OCI-LY3 (cell line): ENCODE measurements around the gene SHC4.
"Not testable (repeated sequence)": the region's sequence is repeated elsewhere in the genome, so short reads cannot be mapped to it uniquely, and the experiment has no call there.

Experiments
- H2AFZ ChIP-seq: fragments of 200-600, 300-600 bp; shearing (Covaris generic); 2 replicates; pipeline ENCODE4 v1.6.0; 2014; ENCODE audit warnings: antibody characterized with exemption, low read depth, low read length
- H3K27ac ChIP-seq: fragments of 200-600, 300-600 bp; sonication (generic); 2 replicates; pipeline ENCODE4 v1.5.1; 2014; ENCODE audit warnings: mild to moderate bottlenecking, low read length, moderate library complexity, mixed read lengths
- H3K27me3 ChIP-seq: fragments of 200-600, 300-600 bp; sonication (generic); 2 replicates; pipeline ENCODE4 v1.6.1; 2014; ENCODE audit warnings: low read depth, low read length, mixed read lengths
- H3K36me3 ChIP-seq: fragments of 200-600, 300-600 bp; sonication (generic); replicated peaks from 2 replicates; pipeline ENCODE3; 2014; ENCODE audit warnings: low read depth, low read length, mixed read lengths
- H3K4me1 ChIP-seq: fragments of 300-600, 200-600 bp; sonication (generic); 2 replicates; pipeline ENCODE4 v1.6.1; 2014; ENCODE audit warnings: low read length, mixed read lengths
- H3K4me2 ChIP-seq: fragments of 200-600, 300-600 bp; sonication (generic); 2 replicates; pipeline ENCODE4 v1.6.1; 2014; ENCODE audit warnings: low read length, mixed read lengths
- H3K4me3 ChIP-seq: fragments of 300-600, 200-600 bp; sonication (generic); 2 replicates; pipeline ENCODE4 v1.5.1; 2014; ENCODE audit warnings: antibody characterized with exemption, mild to moderate bottlenecking, low read length, moderate library complexity
- H3K79me2 ChIP-seq: fragments of 300-600, 200-600 bp; shearing (Covaris generic); 2 replicates; pipeline ENCODE4 v1.6.1; 2014; ENCODE audit warnings: mild to moderate bottlenecking, low read length, mixed read lengths
- H3K9ac ChIP-seq: fragments of 300-600, 200-600 bp; shearing (Covaris generic); 2 replicates; pipeline ENCODE4 v1.6.0; 2014; ENCODE audit warnings: mild to moderate bottlenecking, low read length, moderate library complexity
- H3K9me3 ChIP-seq: fragments of 200-600, 300-600 bp; shearing (Covaris generic); 2 replicates; pipeline ENCODE4 v1.6.1; 2014; ENCODE audit warnings: low read length, mixed read lengths; ENCODE audit not compliant: insufficient read depth
- H4K20me1 ChIP-seq: fragments of 200-600, 300-600 bp; sonication (generic); 2 replicates; pipeline ENCODE4 v1.6.1; 2016; ENCODE audit warnings: low read length, mixed read lengths; ENCODE audit not compliant: insufficient read depth
- EZH2phosphoT487 ChIP-seq: fragments of 200-600 bp; shearing (Covaris generic); IDR thresholded peaks from 2 replicates; pipeline ENCODE4 v1.6.1; 2018; ENCODE audit warnings: antibody characterized with exemption, mixed run types, low read depth
- TF ChIP-seq, protein P1 (sequence below): fragments of 200-600, 300-600 bp; sonication (generic); IDR thresholded peaks from 2 replicates; pipeline ENCODE4 v1.5.1; 2014; ENCODE audit warnings: antibody characterized with exemption, low read length, low read depth

The SHC4 gene

DNA sequence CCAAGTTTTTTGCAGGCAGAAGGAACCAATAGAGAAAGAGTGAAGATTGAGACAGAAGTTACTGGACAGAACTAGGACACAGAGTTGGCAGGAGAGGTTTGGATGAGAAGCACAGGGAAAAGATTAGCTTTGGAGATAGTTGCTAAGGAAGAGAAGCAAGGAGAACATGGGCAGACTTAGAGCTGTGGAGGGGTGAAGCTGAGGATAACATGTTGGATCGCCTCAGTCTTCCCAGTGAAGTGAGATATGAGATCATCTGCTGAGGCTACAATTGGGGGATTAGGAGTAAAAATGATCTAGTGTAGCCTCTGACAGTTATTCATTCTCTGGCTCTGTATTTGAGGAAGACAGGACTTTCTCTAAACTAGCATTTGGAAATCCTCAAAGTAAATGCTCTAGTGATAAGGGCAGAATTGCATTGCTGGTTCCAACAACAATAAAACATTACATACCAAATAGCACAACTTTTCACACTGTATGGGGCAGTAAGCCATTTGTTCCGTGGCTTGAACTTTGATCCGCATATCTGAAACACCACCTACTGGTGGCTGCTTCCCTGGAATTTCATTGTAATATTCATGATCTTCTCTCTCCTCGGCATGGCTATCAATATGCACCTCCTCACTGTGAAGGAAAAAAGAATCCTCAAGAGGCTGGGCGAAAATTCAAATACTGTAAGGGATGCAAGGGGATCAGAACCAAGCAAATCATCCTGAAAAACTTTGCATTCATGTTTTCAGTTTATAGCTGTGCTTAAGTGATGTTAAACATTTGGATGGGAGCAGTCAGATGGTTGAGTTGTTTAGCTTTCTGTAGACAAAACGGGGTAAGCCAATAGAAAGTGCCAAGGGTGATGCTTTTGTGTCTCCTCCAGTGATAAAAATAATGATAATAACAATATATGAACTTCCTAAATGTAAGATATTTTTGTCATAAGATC is 107.9 kb downstream of the SHC4 start:
- Histone ChIP-seq H3K4me2 (no peak overlapping the region), H3K27me3 (no peaks in the 10 kb centered on the region), H2AFZ (0 out of 2 replicates have a peak overlapping the region, but pooled peaks have one; percentile 12), H4K20me1 (no peaks in the 10 kb centered on the region), H3K79me2 (no peaks in the 10 kb centered on the region), H3K4me1 (peaks cover 15% of the 10 kb centered on the region), H3K9me3 (no peaks in the 10 kb centered on the region), H3K36me3 (no peaks in the 10 kb centered on the region), H3K4me3 (no peak overlapping the region), H3K9ac (no peak overlapping the region), H3K27ac (no peak overlapping the region)
- TF ChIP-seq, protein P1, sequence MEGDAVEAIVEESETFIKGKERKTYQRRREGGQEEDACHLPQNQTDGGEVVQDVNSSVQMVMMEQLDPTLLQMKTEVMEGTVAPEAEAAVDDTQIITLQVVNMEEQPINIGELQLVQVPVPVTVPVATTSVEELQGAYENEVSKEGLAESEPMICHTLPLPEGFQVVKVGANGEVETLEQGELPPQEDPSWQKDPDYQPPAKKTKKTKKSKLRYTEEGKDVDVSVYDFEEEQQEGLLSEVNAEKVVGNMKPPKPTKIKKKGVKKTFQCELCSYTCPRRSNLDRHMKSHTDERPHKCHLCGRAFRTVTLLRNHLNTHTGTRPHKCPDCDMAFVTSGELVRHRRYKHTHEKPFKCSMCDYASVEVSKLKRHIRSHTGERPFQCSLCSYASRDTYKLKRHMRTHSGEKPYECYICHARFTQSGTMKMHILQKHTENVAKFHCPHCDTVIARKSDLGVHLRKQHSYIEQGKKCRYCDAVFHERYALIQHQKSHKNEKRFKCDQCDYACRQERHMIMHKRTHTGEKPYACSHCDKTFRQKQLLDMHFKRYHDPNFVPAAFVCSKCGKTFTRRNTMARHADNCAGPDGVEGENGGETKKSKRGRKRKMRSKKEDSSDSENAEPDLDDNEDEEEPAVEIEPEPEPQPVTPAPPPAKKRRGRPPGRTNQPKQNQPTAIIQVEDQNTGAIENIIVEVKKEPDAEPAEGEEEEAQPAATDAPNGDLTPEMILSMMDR = peak; percentile 25; the same call in 1 of the 2 replicates
- TF ChIP-seq EZH2phosphoT487 = no peak

DNA sequence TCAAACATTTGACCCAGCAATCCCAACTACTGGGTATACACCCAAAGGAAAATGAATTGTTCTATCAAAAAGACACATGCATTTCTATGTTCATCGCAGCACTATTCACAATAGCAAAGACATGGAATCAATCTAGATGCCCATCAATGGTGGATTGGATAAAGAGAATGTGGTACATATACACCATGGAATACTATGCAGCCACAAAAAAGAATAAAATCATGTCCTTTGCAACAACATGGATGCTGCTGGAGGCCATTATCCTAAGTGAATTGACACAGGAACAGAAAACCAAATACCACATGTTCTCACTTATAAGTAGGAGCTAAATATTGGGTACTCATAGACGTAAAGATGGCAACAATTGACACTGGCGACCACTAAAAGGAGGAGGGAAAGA is 109.3 kb downstream of the SHC4 start:
- not testable (repeated sequence) for H4K20me1 ChIP-seq, H3K4me3 ChIP-seq, H3K9me3 ChIP-seq, H3K79me2 ChIP-seq, H2AFZ ChIP-seq, H3K9ac ChIP-seq, H3K27ac ChIP-seq, H3K4me2 ChIP-seq, H3K36me3 ChIP-seq, H3K27me3 ChIP-seq
- H3K4me1 ChIP-seq = peaks cover 15% of the 10 kb centered on the region

DNA sequence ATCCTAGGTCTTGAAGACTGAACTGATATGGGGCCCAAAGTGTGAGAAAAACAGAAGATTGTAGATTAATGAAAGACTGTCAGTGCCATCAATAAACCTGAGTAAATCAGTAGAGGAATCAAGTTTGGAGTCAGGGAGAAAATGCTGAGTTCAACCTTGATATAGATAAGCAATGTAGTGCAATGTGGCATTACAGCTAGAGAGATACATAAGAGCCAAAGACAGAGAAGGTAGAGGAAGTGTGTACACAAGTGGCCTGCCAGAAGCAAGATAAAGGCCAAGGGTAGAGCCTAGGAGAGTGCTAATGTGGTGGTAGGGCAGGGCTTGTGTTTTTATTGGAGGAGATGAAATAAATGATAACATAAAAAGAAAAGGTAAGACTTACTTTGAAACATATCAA is 111.8 kb downstream of the SHC4 start:
- no peak for TF ChIP-seq EZH2phosphoT487
- TF ChIP-seq, protein P1 = no peak
- Histone ChIP-seq H3K36me3 (no peaks in the 10 kb centered on the region), H3K9ac (no peak overlapping the region), H3K9me3 (no peaks in the 10 kb centered on the region), H2AFZ (no peak overlapping the region), H3K4me1 (no peaks in the 10 kb centered on the region), H3K27me3 (no peaks in the 10 kb centered on the region), H4K20me1 (no peaks in the 10 kb centered on the region), H3K4me2 (no peak overlapping the region), H3K27ac (no peak overlapping the region), H3K4me3 (no peak overlapping the region), H3K79me2 (no peaks in the 10 kb centered on the region)

DNA sequence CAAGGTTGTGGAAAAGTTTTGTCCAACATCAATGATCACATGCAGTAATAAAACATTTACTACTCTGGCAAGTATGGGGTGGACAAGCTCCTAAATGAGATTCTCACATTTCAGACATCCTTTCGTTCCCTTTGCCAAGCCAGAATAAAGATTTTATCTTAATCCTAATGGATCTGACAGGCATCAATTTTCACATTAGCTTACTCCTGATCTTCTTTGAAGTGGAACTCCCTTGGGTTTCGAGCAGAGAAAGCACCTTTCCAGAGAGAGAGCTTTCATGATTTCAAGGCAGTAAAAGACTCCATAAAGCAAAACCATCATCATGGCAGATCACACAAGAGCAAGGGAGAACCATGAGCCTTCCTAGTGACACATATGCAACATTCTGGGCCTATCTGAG is 113.1 kb downstream of the SHC4 start:
- Histone ChIP-seq H3K27me3 (no peaks in the 10 kb centered on the region), H3K79me2 (no peaks in the 10 kb centered on the region), H3K9ac (no peak overlapping the region), H3K36me3 (no peaks in the 10 kb centered on the region), H3K4me1 (no peaks in the 10 kb centered on the region), H3K27ac (no peak overlapping the region), H2AFZ (no peak overlapping the region), H3K4me2 (no peak overlapping the region), H4K20me1 (no peaks in the 10 kb centered on the region), H3K9me3 (no peaks in the 10 kb centered on the region), H3K4me3 (no peak overlapping the region)
- TF ChIP-seq, protein P1 = no peak
- no peak for TF ChIP-seq EZH2phosphoT487
